ACHN (cell line): ENCODE data around the gene HMGCS2.
"Not testable (repeated sequence)": the region's sequence is repeated elsewhere in the genome, so short reads cannot be mapped to it uniquely, and the experiment has no call there.

Source experiments
- DNase-seq: peaks from one replicate; pipeline ENCODE4 v3.0.0-alpha.2; 2015
- in situ Hi-C: cut with HindIII; loops from 2 replicates; pipeline ENCODE4 v1.10.0; 2017; ENCODE audit warnings: low sequenced_read_pairs, low pct_ligation_motif_present, low pct_unique_long_range_greater_than_20kb

HMGCS2 gene

GRCh38 chr1:119713749-119714456 is 54.8 kb downstream of the HMGCS2 start:
- in situ Hi-C loops = no loop called here
- no peak for DNase-seq

GRCh38 chr1:119713039-119713748 is 55.5 kb downstream of the HMGCS2 start:
- in situ Hi-C loops = no loop called here
- DNase-seq = no peak

- DNase-seq = peak; percentile 85
- in situ Hi-C loops = no loop called here
Measured at GRCh38 chr1:119712342-119713038, 56.2 kb downstream of the HMGCS2 start.

GRCh38 chr1:119711804-119712341 is 56.8 kb downstream of the HMGCS2 start, which contains the start of gene PHGDH:
TSS of gene PHGDH (plus strand) at chr1:119711934. CDS start at chr1:119712023, 89 bp downstream.
- DNase-seq = peak; percentile 87
- in situ Hi-C loops = no loop called here

GRCh38 chr1:119711356-119711803 is 57.3 kb downstream of the HMGCS2 start:
- DNase-seq, in situ Hi-C loops: not testable (repeated sequence)

- DNase-seq, in situ Hi-C loops: not testable (repeated sequence)
Measured at GRCh38 chr1:119706599-119706998, 62.1 kb downstream of the HMGCS2 start.

- in situ Hi-C loops = no loop called here
Measured at GRCh38 chr1:119703666-119704450, 64.8 kb downstream of the HMGCS2 start.

GRCh38 chr1:119702384-119702783 is 66.3 kb downstream of the HMGCS2 start:
- in situ Hi-C loops = no loop called here
- DNase-seq = no peak

More at GRCh38 chr1:119703666-119704450, 64.8 kb downstream of the HMGCS2 start:
- no peak for DNase-seq

GRCh38 chr1:119701659-119702058 is 67.0 kb downstream of the HMGCS2 start:
- no peak for DNase-seq
- in situ Hi-C loops = no loop called here

- no peak for DNase-seq
- in situ Hi-C loops = no loop called here
Measured at GRCh38 chr1:119700326-119700725, 68.4 kb downstream of the HMGCS2 start.
